Left renal pelvis (tissue), 4 donors: ENCODE measurements around the gene PHLDA2. TPM values are rescaled to one million over a fixed set of nuclear protein-coding genes. Genes with fewer than 3 reads are reported as not detected.
"Not testable (repeated sequence)": the region's sequence is repeated elsewhere in the genome, so short reads cannot be mapped to it uniquely, and the experiment has no call there.

Experiments used
- DNase-seq, 4 donors: peaks; one replicate each; pipeline ENCODE4 v3.0.0-alpha.2; 2013; ENCODE audit warnings: low read depth in 4 of 4, low spot score in 3 of 4
- polyA plus RNA-seq, 4 donors: library from polyadenylated mRNA; unstranded; fragments of 120-200 nt; gene quantifications; one replicate each; pipeline ENCODE4 v1.2.1, GENCODE V29; 2013; ENCODE audit not compliant: insufficient read length in 4 of 4

The PHLDA2 gene
- polyA plus RNA-seq, 4 donors = 0.34 to 3.9 (median 0.48) TPM

- no peak for DNase-seq
Measured at GRCh38 chr11:2945757-2946287, 16.6 kb upstream of the PHLDA2 start.

GRCh38 chr11:2945031-2945756, 16.0 kb upstream of the PHLDA2 start:
- peak in 3 of 4 donors; percentile 44 to 62 (median 45) for DNase-seq

- DNase-seq = no peak
Measured at GRCh38 chr11:2944530-2944929, 15.3 kb upstream of the PHLDA2 start.

GRCh38 chr11:2943711-2944118, 14.5 kb upstream of the PHLDA2 start:
- no peak for DNase-seq

GRCh38 chr11:2942872-2943710, 13.9 kb upstream of the PHLDA2 start:
- DNase-seq = no peak

GRCh38 chr11:2942447-2942846, 13.2 kb upstream of the PHLDA2 start:
- DNase-seq = no peak

GRCh38 chr11:2940921-2941821, 12.0 kb upstream of the PHLDA2 start:
- no peak for DNase-seq

GRCh38 chr11:2940147-2940920, 11.1 kb upstream of the PHLDA2 start:
- no peak for DNase-seq

GRCh38 chr11:2938458-2939418, 9.5 kb upstream of the PHLDA2 start:
- not testable (repeated sequence) for DNase-seq

GRCh38 chr11:2937641-2938457, 8.6 kb upstream of the PHLDA2 start:
- DNase-seq = not testable (repeated sequence)

- DNase-seq = no peak
Measured at GRCh38 chr11:2934611-2935239, 5.5 kb upstream of the PHLDA2 start.

- no peak for DNase-seq
Measured at GRCh38 chr11:2934021-2934550, 4.9 kb upstream of the PHLDA2 start.

- no peak for DNase-seq
Measured at GRCh38 chr11:2933375-2934020, 4.3 kb upstream of the PHLDA2 start.

GRCh38 chr11:2932850-2933251, 3.6 kb upstream of the PHLDA2 start:
- DNase-seq = no peak

GRCh38 chr11:2931771-2932738, 2.8 kb upstream of the PHLDA2 start:
- DNase-seq = no peak

- no peak for DNase-seq
Measured at GRCh38 chr11:2931420-2931746, 2.2 kb upstream of the PHLDA2 start.
